Endothelial cell of coronary artery (primary cell): ENCODE results near the gene PAX7. TPM values are rescaled to one million over a fixed set of nuclear protein-coding genes. Genes with fewer than 3 reads are reported as not detected.

Experiments used
- total RNA-seq: library from RNA; depleted of rRNA; stranded (reverse); fragments of >200 nt; gene quantifications from 2 replicates; pipeline ENCODE4 v1.2.3, GENCODE V29; 2014

Gene PAX7
- total RNA-seq = not detected in 2 replicates

GRCh38 chr1:18630511-18631495, at the start of gene PAX7:
Gene PAX7, plus strand, starts transcription at chr1:18630846. Its CDS starts 758 bp downstream, at chr1:18631604.

Other genes starting within 250 kb of the PAX7 start
- not detected in 2 replicates for gene KLHDC7A, start 149.9 kb upstream of the PAX7 start, total RNA-seq
- gene TAS1R2, start 228.8 kb downstream of the PAX7 start, total RNA-seq = not detected in 2 replicates